SH-SY5Y (cell line): ENCODE results near the gene TMEM131.

ENCODE experiments used
- GATA2 ChIP-seq: IDR thresholded peaks from 2 replicates; pipeline ENCODE4 v1.6.1; 2011; ENCODE audit warnings: mild to moderate bottlenecking, low read depth, low read length
- GATA3 ChIP-seq: IDR thresholded peaks from 2 replicates; pipeline ENCODE4 v1.6.1; 2011; ENCODE audit warnings: low read depth, mild to moderate bottlenecking, low read length, moderate library complexity

The TMEM131 gene

GRCh38 chr2:97770445-97770844 is 225.3 kb downstream of the TMEM131 start:
- TF ChIP-seq GATA3 (no peak), GATA2 (no peak)

- TF ChIP-seq GATA3 (no peak), GATA2 (no peak)
Measured at GRCh38 chr2:97769711-97770110, 226.0 kb downstream of the TMEM131 start.

- TF ChIP-seq GATA2 (no peak), GATA3 (no peak)
Measured at GRCh38 chr2:97769308-97769707, 226.4 kb downstream of the TMEM131 start.

- TF ChIP-seq GATA2 (no peak), GATA3 (no peak)
Measured at GRCh38 chr2:97766567-97766966, 229.2 kb downstream of the TMEM131 start.

GRCh38 chr2:97765933-97766332 is 229.8 kb downstream of the TMEM131 start:
- no peak for TF ChIP-seq GATA3
- no peak for TF ChIP-seq GATA2

- TF ChIP-seq GATA2 (no peak), GATA3 (no peak)
Measured at GRCh38 chr2:97764559-97765263, 231.0 kb downstream of the TMEM131 start.

- TF ChIP-seq GATA3, result no peak
- TF ChIP-seq GATA2, result no peak
Measured at GRCh38 chr2:97763176-97763845, 232.4 kb downstream of the TMEM131 start.

- TF ChIP-seq GATA2, result no peak
- TF ChIP-seq GATA3, result no peak
Measured at GRCh38 chr2:97761192-97761591, 234.6 kb downstream of the TMEM131 start.

- no peak for TF ChIP-seq GATA2
- no peak for TF ChIP-seq GATA3
Measured at GRCh38 chr2:97760480-97761049, 235.2 kb downstream of the TMEM131 start.

GRCh38 chr2:97759727-97760407 is 235.9 kb downstream of the TMEM131 start:
- TF ChIP-seq GATA3, result no peak
- TF ChIP-seq GATA2, result no peak

- TF ChIP-seq GATA3 (no peak), GATA2 (no peak)
Measured at GRCh38 chr2:97758131-97758705, 237.5 kb downstream of the TMEM131 start.

- TF ChIP-seq GATA2 (no peak), GATA3 (no peak)
Measured at GRCh38 chr2:97757062-97757461, 238.7 kb downstream of the TMEM131 start.

GRCh38 chr2:97755491-97755890 is 240.3 kb downstream of the TMEM131 start:
- no peak for TF ChIP-seq GATA3
- no peak for TF ChIP-seq GATA2

GRCh38 chr2:97754690-97755346 is 240.9 kb downstream of the TMEM131 start:
- TF ChIP-seq GATA3 (no peak), GATA2 (no peak)
